HEK293 (cell line): ENCODE data around the gene ATP5PB.

Experiments
- CTCF ChIA-PET: fragments of 350-600 bp; formaldehyde crosslinking; extraction: SDS; loops from one replicate; lab custom pipeline; 2021; ENCODE audit warnings: antibody characterized with exemption; lab: Yijun Ruan, JAX
- POLR2A ChIA-PET: fragments of 300-600 bp; formaldehyde crosslinking; extraction: SDS; loops from one replicate; lab custom pipeline; 2020; ENCODE audit warnings: antibody characterized with exemption, inconsistent platforms; lab: Yijun Ruan, JAX
- H3K27ac ChIP-seq: fragments of 200-500 bp; sonication (Bioruptor generic); 2 replicates; pipeline ENCODE4 v1.5.1; 2014; ENCODE audit warnings: low read depth, low read length, control low read depth, inconsistent platforms; ENCODE audit errors: extremely low read depth
- H3K36me3 ChIP-seq, 2 experiments: fragments of 200-500 bp in 1 of 2; sonication (Bioruptor generic) in 1 of 2; 1 replicate in 1 of 2; 2 replicates in 1 of 2; pipeline ENCODE4 v1.5.1; 2014 to 2017; ENCODE audit warnings: inconsistent platforms in 2 of 2, low read length in 2 of 2; ENCODE audit not compliant: control insufficient read depth in 2 of 2, insufficient read depth in 1 of 2
- H3K4me1 ChIP-seq: fragments of 200-500 bp; sonication (Bioruptor generic); 2 replicates; pipeline ENCODE4 v1.5.1; 2014; ENCODE audit warnings: mild to moderate bottlenecking, low read length, inconsistent platforms; ENCODE audit not compliant: control insufficient read depth, insufficient read depth
- H3K4me3 ChIP-seq: 2 replicates; pipeline ENCODE4 v1.5.1; 2011; ENCODE audit warnings: low read depth, mild to moderate bottlenecking, control low read depth, low read length, moderate library complexity
- H3K9me3 ChIP-seq: fragments of 200-500 bp; sonication (Bioruptor generic); 2 replicates; pipeline ENCODE4 v1.5.1; 2014; ENCODE audit warnings: low read depth, low read length, inconsistent platforms; ENCODE audit not compliant: control insufficient read depth, insufficient read depth
- EGR2 ChIP-seq: fragments of 450-650 bp; formaldehyde crosslinking; IDR thresholded peaks from 2 replicates; pipeline ENCODE4 v1.5.1; 2016; ENCODE audit warnings: low read depth, missing biosample characterization, missing genetic modification characterization
- GLI4 ChIP-seq: fragments of 450-650 bp; formaldehyde crosslinking; IDR thresholded peaks from 2 replicates; pipeline ENCODE4 v1.5.1; 2016; ENCODE audit warnings: missing biosample characterization, missing genetic modification characterization
- PRDM2 ChIP-seq: fragments of 450-650 bp; formaldehyde crosslinking; IDR thresholded peaks from 2 replicates; pipeline ENCODE4 v1.5.1; 2016; ENCODE audit warnings: missing biosample characterization, missing genetic modification characterization, borderline replicate concordance
- RBAK ChIP-seq: fragments of 450-650 bp; formaldehyde crosslinking; IDR thresholded peaks from 2 replicates; pipeline ENCODE4 v1.5.1; 2016; ENCODE audit warnings: missing biosample characterization, missing genetic modification characterization
- YY2 ChIP-seq: fragments of 450-650 bp; formaldehyde crosslinking; IDR thresholded peaks from 2 replicates; pipeline ENCODE4 v1.5.1; 2016; ENCODE audit warnings: missing biosample characterization, missing genetic modification characterization
- ZBTB11 ChIP-seq: fragments of 450-650 bp; formaldehyde crosslinking; conservative IDR thresholded peaks from 2 replicates; pipeline ENCODE4 v1.5.1; 2016; ENCODE audit warnings: low read depth, missing biosample characterization, missing genetic modification characterization
- ZFP37 ChIP-seq: fragments of 450-650 bp; formaldehyde crosslinking; IDR thresholded peaks from 2 replicates; pipeline ENCODE4 v1.5.1; 2016; ENCODE audit warnings: missing biosample characterization, missing genetic modification characterization
- ZNF138 ChIP-seq: fragments of 450-650 bp; formaldehyde crosslinking; IDR thresholded peaks from 2 replicates; pipeline ENCODE4 v1.5.1; 2016; ENCODE audit warnings: missing biosample characterization, missing genetic modification characterization, borderline replicate concordance
- ZNF146 ChIP-seq: fragments of 450-650 bp; formaldehyde crosslinking; IDR thresholded peaks from 2 replicates; pipeline ENCODE4 v1.5.1; 2016; ENCODE audit warnings: missing biosample characterization, missing genetic modification characterization
- ZNF175 ChIP-seq: fragments of 450-650 bp; formaldehyde crosslinking; IDR thresholded peaks from 2 replicates; pipeline ENCODE4 v1.5.1; 2016; ENCODE audit warnings: missing biosample characterization, missing genetic modification characterization
- ZNF221 ChIP-seq: fragments of 450-650 bp; formaldehyde crosslinking; IDR thresholded peaks from 2 replicates; pipeline ENCODE4 v1.5.1; 2017; ENCODE audit warnings: missing biosample characterization, missing genetic modification characterization, borderline replicate concordance
- ZNF335 ChIP-seq: fragments of 450-650 bp; formaldehyde crosslinking; conservative IDR thresholded peaks from 2 replicates; pipeline ENCODE4 v1.5.1; 2016; ENCODE audit warnings: missing biosample characterization, missing genetic modification characterization
- ZNF426 ChIP-seq: fragments of 450-650 bp; formaldehyde crosslinking; IDR thresholded peaks from 2 replicates; pipeline ENCODE4 v1.5.1; 2017; ENCODE audit warnings: missing biosample characterization, missing genetic modification characterization, mild to moderate bottlenecking, inconsistent platforms, moderate library complexity
- ZNF433 ChIP-seq: fragments of 450-650 bp; formaldehyde crosslinking; IDR thresholded peaks from 2 replicates; pipeline ENCODE4 v1.5.1; 2016; ENCODE audit warnings: missing biosample characterization, missing genetic modification characterization, low read depth
- ZNF629 ChIP-seq: fragments of 450-650 bp; formaldehyde crosslinking; IDR thresholded peaks from 2 replicates; pipeline ENCODE4 v1.5.1; 2017; ENCODE audit warnings: missing biosample characterization, missing genetic modification characterization
- ZNF658 ChIP-seq: fragments of 450-650 bp; formaldehyde crosslinking; IDR thresholded peaks from 2 replicates; pipeline ENCODE4; 2016; ENCODE audit warnings: missing biosample characterization, missing genetic modification characterization
- ZNF660 ChIP-seq: fragments of 450-650 bp; IDR thresholded peaks from 2 replicates; pipeline ENCODE4 v1.5.1; 2018; ENCODE audit warnings: missing biosample characterization, mild to moderate bottlenecking, missing genetic modification characterization
- ZNF664 ChIP-seq: fragments of 450-650 bp; formaldehyde crosslinking; IDR thresholded peaks from 2 replicates; pipeline ENCODE4 v1.5.1; 2016; ENCODE audit warnings: missing biosample characterization, missing genetic modification characterization
- ZNF747 ChIP-seq: fragments of 450-650 bp; formaldehyde crosslinking; IDR thresholded peaks from 2 replicates; pipeline ENCODE4 v1.5.1; 2016; ENCODE audit warnings: missing biosample characterization, missing genetic modification characterization
- ZNF76 ChIP-seq: fragments of 450-650 bp; formaldehyde crosslinking; IDR thresholded peaks from 2 replicates; pipeline ENCODE4; 2016; ENCODE audit warnings: low read depth, missing biosample characterization, missing genetic modification characterization, borderline replicate concordance
- TF ChIP-seq, protein P1 (sequence below): fragments of 450-650 bp; formaldehyde crosslinking; IDR thresholded peaks from 2 replicates; pipeline ENCODE4 v1.5.1; 2016; ENCODE audit warnings: missing biosample characterization, missing genetic modification characterization
- TF ChIP-seq, protein P2 (sequence below): fragments of 450-650 bp; formaldehyde crosslinking; IDR thresholded peaks from 2 replicates; pipeline ENCODE4 v1.5.1; 2016; ENCODE audit warnings: missing biosample characterization, missing genetic modification characterization

ATP5PB gene

DNA sequence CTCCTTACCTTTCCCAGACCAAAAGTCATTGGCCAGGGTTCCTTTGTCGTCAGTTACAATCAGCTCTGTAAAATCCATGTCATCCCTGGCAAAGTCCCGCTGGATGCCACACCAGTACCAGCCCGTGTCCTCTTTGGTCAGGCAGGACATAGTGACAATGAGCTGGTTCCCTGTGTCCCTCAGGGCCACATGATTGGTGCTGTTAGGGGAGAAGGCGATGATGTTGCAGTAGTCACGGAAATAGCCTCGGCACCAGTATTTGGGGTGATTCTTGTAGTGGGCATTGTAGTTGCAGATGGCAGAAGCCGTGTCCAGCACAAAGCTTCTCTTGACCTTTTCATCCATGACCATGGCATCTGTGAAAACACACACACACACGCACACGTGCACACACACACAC, 39.4 kb downstream of the ATP5PB start (continued):
- no peak for TF ChIP-seq PRDM2 (tag by site-specific recombination)
- TF ChIP-seq EGR2 (tag by site-specific recombination) = no peak

GRCh38 chr1:111489604-111490003, 40.3 kb downstream of the ATP5PB start:
- Histone ChIP-seq H3K27ac (no peak overlapping the region), H3K9me3 (no peaks in the 10 kb centered on the region), H3K36me3 (no peaks in the 10 kb centered on the region), H3K4me1 (no peaks in the 10 kb centered on the region), H3K4me3 (no peak overlapping the region)
- ChIA-PET CTCF (interaction anchor here (0.6 to 3.4 kb wide), 5 partner anchors 8 to 258 kb away, joined by 3 to 15 read pairs (median 5); no protein-coding TSS in a partner anchor), POLR2A (no interaction called here)
- no peak for TF ChIP-seq ZNF175 (tag by site-specific recombination)
- TF ChIP-seq ZNF660 (tag by site-specific recombination) = no peak
- TF ChIP-seq ZNF629 (tag by site-specific recombination) = no peak
- TF ChIP-seq YY2 (tag by site-specific recombination) = no peak
- TF ChIP-seq ZNF146 = no peak
- TF ChIP-seq ZNF658 (tag by site-specific recombination) = no peak
- TF ChIP-seq RBAK (tag by site-specific recombination) = no peak
- TF ChIP-seq ZNF747 (tag by site-specific recombination) = no peak
- no peak for TF ChIP-seq ZFP37 (tag by site-specific recombination)
- TF ChIP-seq ZNF335 (tag by site-specific recombination) = no peak
- TF ChIP-seq ZNF221 (tag by site-specific recombination) = no peak
- no peak for TF ChIP-seq ZNF76
- TF ChIP-seq, protein P1, sequence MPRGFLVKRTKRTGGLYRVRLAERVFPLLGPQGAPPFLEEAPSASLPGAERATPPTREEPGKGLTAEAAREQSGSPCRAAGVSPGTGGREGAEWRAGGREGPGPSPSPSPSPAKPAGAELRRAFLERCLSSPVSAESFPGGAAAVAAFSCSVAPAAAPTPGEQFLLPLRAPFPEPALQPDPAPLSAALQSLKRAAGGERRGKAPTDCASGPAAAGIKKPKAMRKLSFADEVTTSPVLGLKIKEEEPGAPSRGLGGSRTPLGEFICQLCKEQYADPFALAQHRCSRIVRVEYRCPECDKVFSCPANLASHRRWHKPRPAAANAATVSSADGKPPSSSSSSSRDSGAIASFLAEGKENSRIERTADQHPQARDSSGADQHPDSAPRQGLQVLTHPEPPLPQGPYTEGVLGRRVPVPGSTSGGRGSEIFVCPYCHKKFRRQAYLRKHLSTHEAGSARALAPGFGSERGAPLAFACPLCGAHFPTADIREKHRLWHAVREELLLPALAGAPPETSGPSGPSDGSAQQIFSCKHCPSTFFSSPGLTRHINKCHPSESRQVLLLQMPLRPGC (tag by site-specific recombination) = no peak

DNA sequence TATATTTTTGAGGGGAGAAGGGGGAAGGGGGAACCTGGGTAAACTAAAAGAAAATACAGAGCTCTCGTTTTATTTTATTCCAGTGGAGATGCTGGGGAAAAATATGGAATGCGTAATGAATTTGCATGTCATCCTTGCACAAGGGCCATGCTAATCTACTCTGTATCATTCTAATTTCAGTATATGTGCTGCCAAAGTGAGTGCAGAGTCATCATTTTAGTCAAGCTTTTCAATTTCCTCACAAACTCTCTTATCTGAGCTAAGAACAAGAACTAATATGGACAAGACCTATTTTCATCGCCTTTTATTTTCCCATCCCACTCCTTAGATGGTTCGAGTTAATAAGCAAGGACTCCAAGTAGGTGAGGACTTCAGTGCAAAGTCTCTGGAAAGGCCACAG, 41.0 kb downstream of the ATP5PB start:
- CTCF ChIA-PET = interaction anchor here (0.6 to 3.4 kb wide), 5 partner anchors 9 to 265 kb away, joined by 3 to 15 read pairs (median 6); no protein-coding TSS in a partner anchor
- Histone ChIP-seq H3K4me3 (no peak overlapping the region), H3K27ac (no peak overlapping the region), H3K9me3 (no peaks in the 10 kb centered on the region), H3K4me1 (no peaks in the 10 kb centered on the region), H3K36me3 (no peaks in the 10 kb centered on the region)
- POLR2A ChIA-PET = interaction anchor here (0.6 kb wide), 1 partner anchor 14 kb away, joined by 3 read pairs; no protein-coding TSS in a partner anchor
- no peak for TF ChIP-seq ZNF426
- no peak for TF ChIP-seq GLI4 (tag by site-specific recombination)
- no peak for TF ChIP-seq ZNF664
- no peak for TF ChIP-seq ZNF138 (tag by site-specific recombination)
- TF ChIP-seq ZBTB11 (tag by site-specific recombination) = no peak
- no peak for TF ChIP-seq ZNF433 (tag by site-specific recombination)
- TF ChIP-seq ZFP37 (tag by site-specific recombination) = no peak
- TF ChIP-seq, protein P2, sequence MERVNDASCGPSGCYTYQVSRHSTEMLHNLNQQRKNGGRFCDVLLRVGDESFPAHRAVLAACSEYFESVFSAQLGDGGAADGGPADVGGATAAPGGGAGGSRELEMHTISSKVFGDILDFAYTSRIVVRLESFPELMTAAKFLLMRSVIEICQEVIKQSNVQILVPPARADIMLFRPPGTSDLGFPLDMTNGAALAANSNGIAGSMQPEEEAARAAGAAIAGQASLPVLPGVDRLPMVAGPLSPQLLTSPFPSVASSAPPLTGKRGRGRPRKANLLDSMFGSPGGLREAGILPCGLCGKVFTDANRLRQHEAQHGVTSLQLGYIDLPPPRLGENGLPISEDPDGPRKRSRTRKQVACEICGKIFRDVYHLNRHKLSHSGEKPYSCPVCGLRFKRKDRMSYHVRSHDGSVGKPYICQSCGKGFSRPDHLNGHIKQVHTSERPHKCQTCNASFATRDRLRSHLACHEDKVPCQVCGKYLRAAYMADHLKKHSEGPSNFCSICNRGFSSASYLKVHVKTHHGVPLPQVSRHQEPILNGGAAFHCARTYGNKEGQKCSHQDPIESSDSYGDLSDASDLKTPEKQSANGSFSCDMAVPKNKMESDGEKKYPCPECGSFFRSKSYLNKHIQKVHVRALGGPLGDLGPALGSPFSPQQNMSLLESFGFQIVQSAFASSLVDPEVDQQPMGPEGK (tag by site-specific recombination) = no peak
